Jurkat, Clone E6-1 (cell line): ENCODE data around the gene FCMR.

Source experiments
- DNase-seq: peaks from one replicate; pipeline ENCODE4 v3.0.0-alpha.2; 2011; ENCODE audit warnings: low read depth, low spot score
- H3K4me3 ChIP-seq: 2 replicates; pipeline ENCODE4 v1.5.1; 2011; ENCODE audit warnings: mild to moderate bottlenecking, low read length, control low read depth, moderate library complexity

The FCMR gene

GRCh38 chr1:206952171-206952570, 30.4 kb upstream of the FCMR start:
- DNase-seq, result no peak
- H3K4me3 ChIP-seq, result no peak overlapping the region

DNA sequence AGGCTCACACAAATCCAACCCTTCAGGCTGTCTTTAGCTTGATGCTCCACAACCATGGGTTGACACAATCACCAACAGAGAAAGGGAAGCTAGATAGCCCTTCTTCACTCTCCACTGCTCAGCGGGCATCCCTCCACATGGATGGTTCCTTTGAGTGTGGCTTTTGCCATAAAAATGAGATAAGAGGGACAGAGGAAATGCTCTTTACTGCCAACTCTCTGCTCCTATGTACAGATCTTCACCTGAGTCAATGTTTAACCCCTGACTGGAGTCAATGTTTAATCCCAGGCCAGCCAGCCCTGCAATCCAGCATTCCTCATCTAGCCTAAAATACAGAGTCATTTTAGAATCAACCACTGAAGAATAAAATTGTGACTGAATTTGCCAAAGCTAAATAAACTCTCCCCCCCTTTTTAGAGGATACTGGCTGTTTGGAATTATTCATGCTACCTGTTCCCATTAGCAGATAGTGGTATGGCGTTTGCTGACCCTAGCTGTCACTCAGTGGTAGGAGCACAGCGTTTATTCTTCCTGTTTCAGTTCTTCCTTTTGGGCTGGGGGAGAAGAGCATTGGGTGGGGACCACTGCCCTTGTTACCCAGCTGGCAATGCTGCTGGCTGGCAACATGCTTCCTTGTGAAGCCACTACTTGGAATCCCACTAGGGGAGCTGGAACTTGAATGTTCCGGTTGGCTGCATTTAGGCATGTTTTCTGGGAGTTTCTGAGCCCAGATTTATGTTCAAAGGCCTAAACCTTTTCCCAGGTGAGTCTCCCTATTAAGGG, 29.8 kb upstream of the FCMR start:
- H3K4me3 ChIP-seq, result no peak overlapping the region
- DNase-seq, result no peak

DNA sequence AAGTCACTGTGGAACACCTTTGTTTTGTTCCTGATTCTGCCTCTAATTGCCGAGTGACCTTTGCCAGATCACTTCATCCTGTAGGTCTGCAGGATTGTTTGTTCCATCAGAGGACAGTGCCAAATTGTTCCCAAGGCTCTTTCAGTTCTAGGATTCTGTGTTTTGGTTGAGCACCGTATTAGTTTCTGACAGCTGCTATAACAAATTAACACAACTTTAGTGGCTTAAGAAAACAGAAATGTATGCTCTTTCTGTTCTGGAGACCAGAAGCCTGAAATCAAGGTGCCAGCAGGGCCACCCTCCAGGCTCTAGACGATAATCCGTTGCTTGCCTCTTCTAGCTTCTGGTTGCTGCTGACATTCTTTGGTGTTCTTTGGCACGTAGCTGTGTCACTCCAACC, 27.9 kb upstream of the FCMR start:
- no peak overlapping the region for H3K4me3 ChIP-seq
- no peak for DNase-seq

DNA sequence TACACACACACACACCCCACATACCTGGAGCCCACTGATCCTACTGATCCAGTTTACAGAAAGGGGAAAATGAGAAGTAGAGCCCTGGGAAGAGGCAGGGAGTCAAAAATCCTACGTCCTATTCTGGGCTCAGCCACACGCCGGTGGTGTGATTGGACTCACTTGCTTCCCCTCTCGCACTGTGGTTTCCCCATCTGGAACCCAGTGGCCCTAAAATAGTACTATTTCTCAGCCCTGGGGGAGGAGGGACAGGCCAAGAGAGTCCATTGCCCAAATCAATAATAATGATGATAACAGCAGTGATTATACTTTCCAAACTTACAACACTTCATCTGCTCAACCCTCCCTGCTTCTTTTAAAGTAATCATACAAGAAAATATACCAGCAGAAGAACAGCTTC, 27.5 kb upstream of the FCMR start:
- no peak for DNase-seq
- no peak overlapping the region for H3K4me3 ChIP-seq

DNA sequence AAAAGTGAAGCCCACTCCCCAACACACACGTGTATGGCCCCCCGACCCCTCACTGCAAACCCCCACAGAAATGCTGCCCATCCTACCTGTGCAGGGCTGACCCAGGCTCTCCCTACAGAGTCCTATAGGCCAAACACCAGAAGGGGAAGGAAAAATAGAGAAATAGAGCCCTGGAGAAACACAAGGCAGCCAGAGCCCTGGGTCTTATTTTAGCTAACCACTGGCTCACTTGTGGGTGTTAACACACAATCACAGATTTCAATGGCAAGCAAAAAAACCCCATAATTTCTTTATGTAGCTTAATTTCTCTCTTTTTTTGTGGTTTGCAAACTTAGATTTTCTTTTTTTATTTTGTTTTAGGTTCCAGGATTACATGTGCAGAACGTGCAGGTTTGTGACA, 25.5 kb upstream of the FCMR start:
- H3K4me3 ChIP-seq, result no peak overlapping the region
- DNase-seq, result no peak

DNA sequence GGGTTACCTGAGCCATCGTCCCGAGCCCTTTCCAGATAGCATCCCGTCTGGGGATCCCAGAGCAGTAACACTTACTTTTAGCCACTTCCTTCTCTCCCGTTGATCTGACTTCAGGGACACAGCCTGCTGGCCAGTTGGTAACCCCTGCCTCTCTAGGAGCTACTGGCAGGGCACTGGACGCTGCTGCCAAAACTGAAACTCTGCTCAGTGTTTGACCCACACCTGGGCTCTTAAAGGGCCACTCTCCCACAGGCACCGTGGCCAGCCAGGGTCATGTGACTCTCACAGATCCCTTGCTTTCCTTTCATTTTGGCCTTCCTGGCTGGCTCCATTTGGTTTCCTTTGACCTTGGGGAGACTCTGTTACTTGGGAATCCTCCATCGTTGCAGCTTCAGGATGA, 24.5 kb upstream of the FCMR start, which contains the start of gene PIGR:
TSS of gene PIGR (minus strand) at position 206 of the 400 bp plus-strand sequence. CDS start 5,935 bp downstream, outside the sequence.
- H3K4me3 ChIP-seq, result no peak within 1 kb of the TSS
- DNase-seq, result no peak

DNA sequence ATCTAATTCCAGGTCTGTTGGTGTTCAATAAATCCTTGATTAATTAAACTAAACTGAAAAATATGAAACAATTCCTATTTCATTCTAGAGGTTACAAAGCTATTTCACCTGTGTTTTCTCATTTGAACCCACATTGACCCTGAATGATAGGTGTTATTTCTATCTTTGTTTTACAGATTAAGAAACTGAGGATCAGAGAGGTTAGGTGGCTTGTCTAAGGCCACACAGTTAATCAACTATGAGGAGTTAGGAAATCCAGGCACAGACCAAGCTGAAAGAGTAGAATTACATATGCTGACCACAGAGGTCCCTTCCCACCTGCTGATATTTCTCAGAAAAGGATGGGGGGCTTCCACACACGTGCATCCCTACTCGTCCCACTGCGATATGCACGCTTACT, 24.0 kb upstream of the FCMR start:
- no peak overlapping the region for H3K4me3 ChIP-seq
- DNase-seq, result no peak

- DNase-seq, result no peak
- H3K4me3 ChIP-seq, result no peak overlapping the region
Measured at GRCh38 chr1:206944703-206945102, 23.0 kb upstream of the FCMR start.

DNA sequence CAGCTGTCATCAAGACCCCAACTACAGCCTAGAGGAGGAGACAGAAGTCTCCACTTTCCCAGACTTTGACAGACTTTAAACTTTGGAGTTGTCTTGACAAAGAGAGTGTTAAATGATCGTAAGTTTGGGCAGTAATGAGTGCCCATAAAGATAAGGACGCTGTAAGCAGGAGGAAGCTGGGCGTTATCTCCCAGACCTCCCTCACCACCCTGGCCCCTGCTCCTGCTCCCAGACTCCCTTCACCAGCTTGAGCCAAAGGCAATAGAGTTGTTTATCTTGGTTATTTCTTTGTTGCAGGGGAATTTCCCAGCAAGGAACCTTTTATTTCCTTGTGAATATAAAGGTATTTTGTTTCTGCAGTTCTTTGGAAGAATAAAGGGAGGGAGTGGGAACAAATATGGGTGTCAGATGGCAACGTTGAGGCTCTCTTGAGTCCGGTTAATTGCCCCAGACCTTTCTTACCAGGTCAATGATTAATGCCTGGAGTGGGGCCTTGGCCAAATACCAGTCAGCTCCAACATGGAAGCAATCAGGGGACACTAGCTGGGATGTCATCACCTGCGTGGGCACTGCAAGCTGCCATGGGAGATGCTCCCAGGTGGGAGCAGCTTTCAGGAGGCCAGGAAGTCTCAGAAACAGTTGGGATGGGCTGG, 20.2 kb upstream of the FCMR start:
- DNase-seq, result no peak
- no peak overlapping the region for H3K4me3 ChIP-seq

GRCh38 chr1:206940588-206940936, 18.8 kb upstream of the FCMR start:
- H3K4me3 ChIP-seq, result no peak overlapping the region
- no peak for DNase-seq

GRCh38 chr1:206939841-206940587, 18.3 kb upstream of the FCMR start:
- H3K4me3 ChIP-seq, result no peak overlapping the region
- DNase-seq, result no peak

GRCh38 chr1:206939131-206939530, 17.4 kb upstream of the FCMR start:
- no peak overlapping the region for H3K4me3 ChIP-seq
- no peak for DNase-seq

DNA sequence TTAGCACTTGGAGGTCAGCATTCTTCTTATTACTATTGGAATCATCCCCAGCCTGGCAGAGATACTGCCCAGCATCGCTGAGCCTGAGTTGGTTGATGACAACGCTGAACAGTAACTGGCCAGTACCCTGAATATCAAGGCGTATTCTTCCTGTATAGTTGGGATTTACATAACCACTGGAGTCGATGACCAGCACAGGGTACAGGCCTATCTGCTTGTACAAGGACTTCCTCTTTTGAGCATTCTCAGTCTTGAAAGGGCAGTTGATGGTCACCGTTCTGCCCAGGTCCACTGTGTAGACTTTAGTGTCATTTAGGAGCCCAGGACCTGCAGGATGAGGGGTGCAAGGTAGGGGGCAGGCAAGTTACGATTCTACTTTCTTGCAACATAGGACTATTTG, 15.7 kb upstream of the FCMR start:
- H3K4me3 ChIP-seq, result no peak overlapping the region
- no peak for DNase-seq

DNA sequence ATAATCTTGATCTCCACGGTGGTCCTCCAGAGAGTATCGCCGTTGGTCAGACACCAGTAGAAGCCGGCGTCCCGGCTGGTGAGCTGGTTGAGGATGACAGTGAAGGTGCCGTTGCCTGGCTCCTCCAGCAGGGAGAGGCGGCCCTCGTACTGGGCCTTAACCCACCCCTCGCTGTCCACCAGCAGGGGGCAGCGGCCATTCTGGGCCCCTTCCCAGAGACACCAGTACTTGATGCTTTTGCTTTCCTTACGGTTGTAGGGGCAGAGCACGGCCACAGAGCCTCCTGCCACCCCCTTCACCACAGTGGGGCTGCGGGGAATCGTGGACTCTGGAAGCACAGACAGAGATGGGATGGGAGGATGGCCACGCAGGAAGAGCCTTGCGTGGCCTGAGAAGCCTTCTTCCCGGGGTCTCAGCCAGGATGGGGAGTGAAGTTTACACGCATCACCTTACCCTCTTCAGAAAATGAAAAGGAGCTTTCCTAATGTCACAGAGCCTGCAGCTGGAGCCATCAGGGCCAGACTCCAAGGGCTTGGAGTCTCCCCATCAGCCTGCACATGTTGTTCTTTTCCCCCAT, 13.8 kb upstream of the FCMR start:
- no peak for DNase-seq
- H3K4me3 ChIP-seq, result no peak overlapping the region

- DNase-seq, result no peak
- no peak overlapping the region for H3K4me3 ChIP-seq
Measured at GRCh38 chr1:206933333-206933945, 11.7 kb upstream of the FCMR start.

GRCh38 chr1:206932177-206932576, 10.4 kb upstream of the FCMR start:
- no peak for DNase-seq
- no peak overlapping the region for H3K4me3 ChIP-seq

DNA sequence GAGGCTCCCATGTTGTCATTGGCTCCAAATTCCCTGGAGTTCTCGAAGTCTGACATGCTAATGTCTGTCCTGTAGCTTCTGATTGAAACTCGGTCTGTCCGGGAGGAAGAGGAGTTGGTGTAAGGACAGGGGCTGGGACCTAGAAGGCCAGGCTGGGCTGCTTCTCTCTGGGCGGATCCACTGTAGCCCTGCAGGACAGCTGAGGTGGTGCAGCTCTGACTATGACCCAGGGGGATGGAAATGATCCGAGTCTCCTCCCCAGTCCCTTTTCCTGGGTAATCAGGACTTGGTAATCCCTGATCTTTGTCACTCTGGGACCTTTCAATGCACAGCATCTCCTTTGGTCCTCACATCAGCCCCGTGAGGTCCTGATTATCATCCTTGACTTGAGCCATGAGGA, 10.0 kb upstream of the FCMR start:
- no peak for DNase-seq
- no peak overlapping the region for H3K4me3 ChIP-seq

DNA sequence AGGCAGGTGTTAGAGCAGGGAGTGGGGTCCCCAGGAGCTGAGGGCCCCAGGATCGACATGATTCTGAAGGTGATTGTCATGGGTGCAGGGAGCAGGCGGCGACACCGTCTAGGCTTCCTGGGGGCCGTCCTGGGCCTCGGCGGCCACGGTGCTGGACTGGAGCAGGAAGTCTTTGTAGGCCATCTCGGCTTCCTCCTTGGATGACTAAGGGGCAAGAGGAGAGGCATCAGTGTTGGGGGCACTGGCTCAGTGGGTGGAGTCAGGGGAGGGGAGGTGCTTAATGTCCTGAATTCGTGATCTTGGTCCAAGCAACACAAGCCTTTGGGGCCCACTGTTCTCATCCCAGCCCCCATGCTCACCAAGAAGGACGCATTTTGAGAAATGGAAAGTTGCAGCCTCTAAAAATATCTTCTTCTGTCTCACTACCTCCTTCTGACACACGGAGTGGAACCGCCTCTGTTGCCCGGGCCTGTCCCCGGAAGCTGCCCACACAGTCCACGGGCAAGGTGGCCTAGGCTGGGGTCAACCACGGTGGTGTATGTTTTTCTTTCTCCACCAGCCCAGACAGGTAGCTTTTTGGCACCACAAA, 8.6 kb upstream of the FCMR start:
- no peak for DNase-seq
- H3K4me3 ChIP-seq, result no peak overlapping the region

GRCh38 chr1:206929524-206929923, 7.8 kb upstream of the FCMR start:
- no peak overlapping the region for H3K4me3 ChIP-seq
- no peak for DNase-seq
